ENCODE results near the gene SORT1. TPM values are rescaled to one million over a fixed set of nuclear protein-coding genes. Genes with fewer than 3 reads are reported as not detected.

Gene SORT1
- total RNA-seq, 1 donor from 2014 or later, result 30.7 TPM

DNA sequence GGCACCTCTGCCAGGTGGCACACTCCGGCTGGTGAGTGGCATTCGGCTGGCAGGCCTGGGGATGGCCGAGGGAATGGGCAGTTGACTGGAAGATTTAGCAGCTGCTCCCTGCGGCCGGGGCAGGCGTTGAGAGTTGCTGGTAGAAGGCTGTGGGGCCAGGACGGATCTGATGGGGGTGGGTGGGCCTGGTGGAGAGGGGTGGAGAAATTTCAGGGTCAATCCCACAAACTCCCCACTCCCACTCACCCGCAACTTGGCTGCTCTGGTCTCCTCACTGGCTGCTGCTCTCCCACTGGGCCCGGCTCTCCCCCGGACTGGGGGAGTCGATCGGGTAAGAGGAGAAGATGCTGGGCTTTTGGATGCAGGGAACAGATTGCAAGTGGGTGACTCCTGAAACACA is 116.9 kb downstream of the SORT1 start:
- peaks cover 20% of the 10 kb centered on the region for H3K4me1 ChIP-seq
- H3K27me3 ChIP-seq, result no peaks in the 10 kb centered on the region
- intact Hi-C loops (cut with DNase I), result no loop called here
- TF ChIP-seq CTCF (IDR thresholded peaks at IDR 0.05), result no peak
- TF ChIP-seq POLR2A (IDR thresholded peaks at IDR 0.05), result no peak
- no peak for TF ChIP-seq POLR2AphosphoS5 (IDR thresholded peaks at IDR 0.05; ENCODE audit: insufficient read depth in 1 of 2, low read depth in 1 of 2)
- no peaks in the 10 kb centered on the region for H3K9me3 ChIP-seq
- H3K27ac ChIP-seq, result no peak overlapping the region
- H3K4me3 ChIP-seq, result no peak overlapping the region
- no peaks in the 10 kb centered on the region for H3K36me3 ChIP-seq
- no peak for DNase-seq (ENCODE audit: extremely low spot score in 2 of 2)

GRCh38 chr1:109279615-109280278 is 118.0 kb downstream of the SORT1 start:
- Histone ChIP-seq H3K27me3 (no peaks in the 10 kb centered on the region), H3K27ac (no peak overlapping the region), H3K4me3 (no peak overlapping the region), H3K4me1 (peaks cover 26% of the 10 kb centered on the region), H3K36me3 (no peaks in the 10 kb centered on the region), H3K9me3 (no peaks in the 10 kb centered on the region)
- DNase-seq (ENCODE audit: extremely low spot score in 2 of 2), result no peak
- TF ChIP-seq CTCF (IDR thresholded peaks at IDR 0.05), result no peak
- TF ChIP-seq POLR2A (IDR thresholded peaks at IDR 0.05), result no peak
- no peak for TF ChIP-seq POLR2AphosphoS5 (IDR thresholded peaks at IDR 0.05; ENCODE audit: insufficient read depth in 1 of 2, low read depth in 1 of 2)
- intact Hi-C loops (cut with DNase I), result loop anchor here (5.0 kb wide), 1 partner anchor 118 kb away; the partner anchor contains the start of gene SORT1

- DNase-seq (ENCODE audit: extremely low spot score in 2 of 2), result no peak
- no peaks in the 10 kb centered on the region for H3K9me3 ChIP-seq
- no peak overlapping the region for H3K27ac ChIP-seq
- intact Hi-C loops (cut with DNase I), result loop anchor here (5.0 kb wide), 1 partner anchor 120 kb away; the partner anchor contains the start of gene SORT1
- H3K4me1 ChIP-seq, result peaks cover 23% of the 10 kb centered on the region
- H3K36me3 ChIP-seq, result no peaks in the 10 kb centered on the region
- no peaks in the 10 kb centered on the region for H3K27me3 ChIP-seq
- TF ChIP-seq POLR2A (IDR thresholded peaks at IDR 0.05), result no peak
- peak; percentile 65 to 71 (median 71) for TF ChIP-seq CTCF (IDR thresholded peaks at IDR 0.05)
- no peak for TF ChIP-seq POLR2AphosphoS5 (IDR thresholded peaks at IDR 0.05; ENCODE audit: insufficient read depth in 1 of 2, low read depth in 1 of 2)
- no peak overlapping the region for H3K4me3 ChIP-seq
These were observed 120.1 kb downstream of the SORT1 start for GRCh38 chr1:109277434-109278204.

GRCh38 chr1:109275706-109276345 is 121.9 kb downstream of the SORT1 start:
- no peak overlapping the region for H3K4me3 ChIP-seq
- H3K27ac ChIP-seq, result no peak overlapping the region
- no peaks in the 10 kb centered on the region for H3K27me3 ChIP-seq
- H3K4me1 ChIP-seq, result peaks cover 12% of the 10 kb centered on the region
- no peaks in the 10 kb centered on the region for H3K9me3 ChIP-seq
- no peaks in the 10 kb centered on the region for H3K36me3 ChIP-seq
- DNase-seq (ENCODE audit: extremely low spot score in 2 of 2), result no peak
- TF ChIP-seq CTCF (IDR thresholded peaks at IDR 0.05) (no peak), POLR2AphosphoS5 (IDR thresholded peaks at IDR 0.05; ENCODE audit: insufficient read depth in 1 of 2, low read depth in 1 of 2) (no peak), POLR2A (IDR thresholded peaks at IDR 0.05) (no peak)
- intact Hi-C loops (cut with DNase I), result loop anchor here (5.0 kb wide), 1 partner anchor 121 kb away; the partner anchor contains the start of gene SORT1
